K562 (cell line): ENCODE measurements around the gene ILF3. TPM values are rescaled to one million over a fixed set of nuclear protein-coding genes. Genes with fewer than 3 reads are reported as not detected.

Experiments used
- ATAC-seq: fragments of 200-7000 bp; cut with Tn5 transposase; 3 replicates; pipeline ENCODE4 v1.9.1; 2020; ENCODE audit warnings: moderate library complexity
- BruUV-seq: library from RNA; stranded (reverse); fragments of 400-500 nt; replicated peaks from 2 replicates; lab custom pipeline; 2021; lab: Mats Ljungman, UMichigan
- CTCF ChIA-PET: fragments of 300-600 bp; formaldehyde crosslinking; extraction: SDS; loops from one replicate; lab custom pipeline; 2021; ENCODE audit warnings: low intra/inter-chr PET ratio; lab: Yijun Ruan, JAX
- POLR2A ChIA-PET: fragments of 300-600, 350-650 bp; sonication (Branson Sonifier 250); formaldehyde crosslinking; extraction: SDS; loops from one replicate; lab custom pipeline; 2021; ENCODE audit warnings: antibody characterized with exemption, inconsistent platforms; lab: Yijun Ruan, JAX
- DNase-seq, 4 experiments: peaks; one replicate each; pipeline versions ENCODE4 v3.0.0 to v3.0.0-alpha.2; 2011 to 2018; ENCODE audit warnings: low spot score in 3 of 4, mixed read lengths in 3 of 4; ENCODE audit errors: extremely low read depth in 1 of 4
- FAIRE-seq: peaks from 2 replicates; lab custom pipeline; 2011; peaks lifted over from hg19 to GRCh38; lab: Jason Lieb, UNC
- H2AFZ ChIP-seq: 2 replicates; pipeline ENCODE4 v1.6.0; 2011; ENCODE audit warnings: low read depth, low read length, control low read depth, inconsistent platforms
- H3K27ac ChIP-seq: fragments of 200-600 bp; 3 replicates; pipeline ENCODE4 v1.8.0; 2011; ENCODE audit warnings: low read depth, mild to moderate bottlenecking, control low read depth, inconsistent platforms, low read length, moderate library complexity, mixed read lengths; ENCODE audit errors: extremely low read depth
- H3K27me3 ChIP-seq, 2 experiments: fragments of 300-600 bp in 1 of 2; 2 replicates in 1 of 2; 3 replicates in 1 of 2; pipeline versions ENCODE4 v1.6.0 to v1.8.0; 2011; ENCODE audit warnings: inconsistent platforms in 2 of 2, low read length in 2 of 2, mild to moderate bottlenecking in 1 of 2, mixed read lengths in 1 of 2, moderate library complexity in 1 of 2; ENCODE audit not compliant: control insufficient read depth in 2 of 2, insufficient read depth in 2 of 2
- H3K36me3 ChIP-seq: fragments of 300-600 bp; 3 replicates; pipeline ENCODE4 v1.8.0; 2011; ENCODE audit warnings: mild to moderate bottlenecking, low read length, inconsistent platforms; ENCODE audit not compliant: control insufficient read depth, insufficient read depth
- H3K4me1 ChIP-seq, 2 experiments: fragments of 200-600 bp in 1 of 2; replicated peaks in 1 of 2; 2 replicates in 1 of 2; 3 replicates in 1 of 2; pipeline versions ENCODE4 v1.5.1 to v1.8.0; 2011; ENCODE audit warnings: inconsistent platforms in 2 of 2, low read length in 2 of 2, mild to moderate bottlenecking in 1 of 2, mixed read lengths in 1 of 2, moderate library complexity in 1 of 2; ENCODE audit not compliant: control insufficient read depth in 2 of 2, insufficient read depth in 2 of 2
- H3K4me2 ChIP-seq: 2 replicates; pipeline ENCODE4 v1.6.1; 2011; ENCODE audit warnings: low read length, control low read depth, inconsistent platforms, mixed read lengths; ENCODE audit not compliant: insufficient read depth
- H3K4me3 ChIP-seq: fragments of 200-600 bp; sonication (generic), shearing (Covaris generic); 2 replicates; pipeline ENCODE4 v1.5.1; 2016; ENCODE audit warnings: control low read depth, inconsistent platforms
- H3K79me2 ChIP-seq: fragments of 200-600 bp; 3 replicates; pipeline ENCODE4 v1.8.0; 2011; ENCODE audit warnings: low read length, inconsistent platforms; ENCODE audit not compliant: control insufficient read depth, insufficient read depth
- H3K9ac ChIP-seq, 2 experiments: 2 replicates each; pipeline versions ENCODE4 v1.6.0 to v1.6.1; 2011; ENCODE audit warnings: low read depth in 2 of 2, low read length in 2 of 2, control low read depth in 1 of 2, inconsistent platforms in 1 of 2, mild to moderate bottlenecking in 1 of 2, mixed read lengths in 1 of 2; ENCODE audit not compliant: insufficient read depth in 1 of 2
- H3K9me1 ChIP-seq: one replicate; pipeline ENCODE4 v1.6.0; 2011; ENCODE audit warnings: inconsistent platforms, mild to moderate bottlenecking, low read length, moderate library complexity; ENCODE audit not compliant: control insufficient read depth, insufficient read depth
- H3K9me3 ChIP-seq: replicated peaks from 2 replicates; pipeline ENCODE4 v1.5.1; 2011; ENCODE audit warnings: low read depth, low read length, inconsistent platforms; ENCODE audit not compliant: control insufficient read depth, insufficient read depth
- H4K20me1 ChIP-seq: replicated peaks from 2 replicates; pipeline ENCODE4 v1.6.1; 2011; ENCODE audit warnings: low read length, inconsistent platforms, mixed read lengths; ENCODE audit not compliant: control insufficient read depth, insufficient read depth
- ASH1L ChIP-seq: fragments of 450-650 bp; IDR thresholded peaks from 2 replicates; pipeline ENCODE4 v1.6.1; 2018; ENCODE audit warnings: borderline replicate concordance, mild to moderate bottlenecking, low read depth; ENCODE audit not compliant: partially characterized antibody
- ATF4 ChIP-seq: fragments of 450-650 bp; formaldehyde crosslinking; IDR thresholded peaks from 2 replicates; pipeline ENCODE4 v1.4.0; 2022; ENCODE audit warnings: mild to moderate bottlenecking, moderate library complexity
- DPF2 ChIP-seq: fragments of 450-650 bp; IDR thresholded peaks from 2 replicates; pipeline ENCODE4 v1.6.1; 2016
- FOS ChIP-seq: IDR thresholded peaks from 3 replicates; pipeline ENCODE4 v1.6.1; 2011; ENCODE audit not compliant: insufficient read length; ENCODE audit errors: extremely low read depth
- GTF3C2 ChIP-seq: IDR thresholded peaks from 3 replicates; pipeline ENCODE4 v1.6.1; 2011; ENCODE audit warnings: borderline replicate concordance, mild to moderate bottlenecking, moderate library complexity; ENCODE audit not compliant: insufficient read length; ENCODE audit errors: extremely low read depth
- HMG20B ChIP-seq: fragments of 250-450 bp; sonication (Bioruptor Pico); IDR thresholded peaks from 2 replicates; pipeline ENCODE4 v1.5.0; 2021; ENCODE audit warnings: mild to moderate bottlenecking
- KDM5B ChIP-seq: fragments of 200-600 bp; sonication (generic); IDR thresholded peaks from 2 replicates; pipeline ENCODE4 v1.6.1; 2012; ENCODE audit warnings: low read depth, mild to moderate bottlenecking, moderate library complexity, low read length, control low read depth, inconsistent platforms; ENCODE audit not compliant: insufficient replicate concordance
- NFIC ChIP-seq: fragments of 450-650 bp; IDR thresholded peaks from 2 replicates; pipeline ENCODE4 v1.6.1; 2017; ENCODE audit warnings: mild to moderate bottlenecking, inconsistent platforms
- PHF21A ChIP-seq: fragments of 450-650 bp; IDR thresholded peaks from 2 replicates; pipeline ENCODE4 v1.6.1; 2017; ENCODE audit warnings: low read depth, borderline replicate concordance
- POLR2AphosphoS5 ChIP-seq: IDR thresholded peaks from 2 replicates; pipeline ENCODE4 v1.6.1; 2011; ENCODE audit warnings: mild to moderate bottlenecking, low read depth, low read length, moderate library complexity; ENCODE audit not compliant: control insufficient read depth, insufficient read depth
- POLR2G ChIP-seq: fragments of 200-400 bp; formaldehyde crosslinking; IDR thresholded peaks from 2 replicates; pipeline ENCODE4 v1.6.1; 2017; ENCODE audit warnings: low read depth, mild to moderate bottlenecking, antibody characterized with exemption, low read length, moderate library complexity
- POLR2H ChIP-seq: IDR thresholded peaks from 2 replicates; pipeline ENCODE4 v1.6.1; 2016; ENCODE audit warnings: missing genetic modification characterization, low read depth, mild to moderate bottlenecking, control low read depth, missing compliant biosample characterization, moderate library complexity
- TFAM ChIP-seq: fragments of 250-450 bp; sonication (Bioruptor Pico); conservative IDR thresholded peaks from 2 replicates; pipeline ENCODE4 v1.5.0; 2021; ENCODE audit warnings: mild to moderate bottlenecking, moderate library complexity
- ZBTB9 ChIP-seq: fragments of 450-650 bp; formaldehyde crosslinking; IDR thresholded peaks from 2 replicates; pipeline ENCODE4 v1.4.0; 2020; ENCODE audit warnings: mild to moderate bottlenecking, moderate library complexity
- ZNF212 ChIP-seq: fragments of 450-650 bp; formaldehyde crosslinking; IDR thresholded peaks from 2 replicates; pipeline ENCODE4 v1.4.0; 2020; ENCODE audit warnings: mild to moderate bottlenecking
- ZNF24 ChIP-seq: fragments of 450-650 bp; IDR thresholded peaks from 2 replicates; pipeline ENCODE4 v1.6.1; 2016
- ZNF764 ChIP-seq: fragments of 250-450 bp; sonication (Bioruptor Pico); IDR thresholded peaks from 2 replicates; pipeline ENCODE4 v1.4.0; 2020; ENCODE audit warnings: low read depth, mild to moderate bottlenecking, moderate library complexity
- WGBS: fragments of 100-300 bp; shearing (Covaris generic); methylation state at CpG from one replicate; pipeline ENCODE4 v1.1.6; 2016; ENCODE audit warnings: low coverage, mixed read lengths; ENCODE audit not compliant: insufficient coverage; ENCODE audit errors: missing lambda C conversion rate; 5-methylcytosine and 5-hydroxymethylcytosine counted together
- in situ Hi-C: fragments of 300-500 bp; cut with MboI; formaldehyde crosslinking; loops from 4 replicates; pipeline ENCODE4 v1.15.0; 2018; ENCODE audit warnings: inconsistent platforms, mixed read lengths
- intact Hi-C: fragments of 100-400 bp; cut with micrococcal nuclease; formaldehyde crosslinking; loops from 2 replicates; pipeline ENCODE4 v1.14.2; 2022
- polyA plus RNA-seq, 8 experiments: library from polyadenylated mRNA; depleted of rRNA in 4 of 8; stranded (reverse) in 5 of 8; unstranded in 3 of 8; fragments of >200 nt; fragmentation: Nextera tagmentation in 2 of 8; fragmentation: Illumina TruSeq in 1 of 8; extraction: Ambion mirVana in 2 of 8; extraction: Trizol in 1 of 8; gene quantifications; 2 replicates each; pipeline versions ENCODE4 v1.2.1 to v1.2.3, GENCODE V29; 2011 to 2014; ENCODE audit warnings: inconsistent platforms in 1 of 8, missing spikeins in 1 of 8
- total RNA-seq, 7 experiments: library from RNA; depleted of rRNA in 6 of 7; stranded (reverse); fragments of >200 nt in 6 of 7; fragmentation: Illumina TruSeq in 2 of 7; extraction: Trizol in 2 of 7; gene quantifications; 2 replicates each; pipeline versions ENCODE4 v1.2.1 to v1.2.3, GENCODE V29; 2011 to 2021; ENCODE audit warnings: low replicate concordance in 1 of 7

The ILF3 gene
- total and polyA plus RNA-seq, 9 of the 15 experiments (the other 6 are each of a cell fraction or from before 2014, with no cell fraction given): 26.0 to 453 (median 175) TPM

GRCh38 chr19:10636304-10636972, 17.7 kb upstream of the ILF3 start:
- no peaks in the 10 kb centered on the region for H3K9me3 ChIP-seq
- intact Hi-C loops: no loop called here
- 90% methylated on average over 26 of the region's 37 CpGs for WGBS
- CTCF ChIA-PET: interaction anchor here (0.6 kb wide), 1 partner anchor 381 kb away, joined by 3 read pairs; no protein-coding TSS in a partner anchor
- POLR2A ChIA-PET: interaction anchor here (0.7 kb wide), 1 partner anchor 100 kb away, joined by 3 read pairs; no protein-coding TSS in a partner anchor
- no peaks in the 10 kb centered on the region for H3K27me3 ChIP-seq
- no peak overlapping the region for H2AFZ ChIP-seq
- no peak for ATAC-seq
- no peaks in the 10 kb centered on the region for H4K20me1 ChIP-seq
- H3K9ac ChIP-seq: peak overlapping the region in 1 of 2 experiments; percentile 58; a peak in 2 of 4 replicates
- in situ Hi-C loops: no loop called here
- H3K27ac ChIP-seq: no peak overlapping the region
- no peak for DNase-seq
- H3K4me2 ChIP-seq: no peak overlapping the region
- no peak for FAIRE-seq
- TF ChIP-seq FOS: no peak
- no peak for TF ChIP-seq POLR2H (tag)
- TF ChIP-seq PHF21A: no peak
- TF ChIP-seq ZBTB9 (CRISPR knock-in tag): no peak
- TF ChIP-seq ZNF764 (CRISPR knock-in tag): no peak
- TF ChIP-seq POLR2AphosphoS5: no peak
- TF ChIP-seq ATF4 (CRISPR knock-in tag): no peak
- no peak for TF ChIP-seq GTF3C2
- TF ChIP-seq DPF2: no peak
- no peak for TF ChIP-seq ZNF212 (CRISPR knock-in tag)
- TF ChIP-seq NFIC: peak; percentile 87
- TF ChIP-seq TFAM (CRISPR knock-in tag): no peak
- TF ChIP-seq KDM5B: no peak
- TF ChIP-seq ASH1L: no peak
- TF ChIP-seq POLR2G: peak; percentile 35
- no peak for TF ChIP-seq ZNF24
- no peak for TF ChIP-seq HMG20B (CRISPR knock-in tag)
- H3K79me2 ChIP-seq: no peaks in the 10 kb centered on the region
- H3K4me1 ChIP-seq: peaks cover 0 to 6% of the 10 kb centered on the region in 2 experiments; a peak in 2 of 5 replicates
- H3K9me1 ChIP-seq: peaks cover 4% of the 10 kb centered on the region
- BruUV-seq: no TSS peak
- H3K4me3 ChIP-seq: no peak overlapping the region
- H3K36me3 ChIP-seq: peaks cover 34% of the 10 kb centered on the region; the same call in 2 of the 3 replicates
